Measurements from ENCODE around the gene DDX27.

The DDX27 gene

GRCh38 chr20:49203746-49204145, 15.5 kb upstream of the DDX27 start:
- TF ChIP-seq SIN3A (IDR thresholded peaks at IDR 0.05; ENCODE audit: borderline replicate concordance, insufficient read depth, low read length) (no peak), POLR2AphosphoS5 (IDR thresholded peaks at IDR 0.05; ENCODE audit: low read depth, low read length) (no peak), TAF1 (IDR thresholded peaks at IDR 0.05; ENCODE audit: borderline replicate concordance, insufficient read depth, low read length) (no peak), FOXP2 (optimal IDR thresholded peaks at IDR 0.05; ENCODE audit: borderline replicate concordance, extremely low read depth, extremely low read length, insufficient read depth) (no peak)
- TF ChIP-seq, protein P1, sequence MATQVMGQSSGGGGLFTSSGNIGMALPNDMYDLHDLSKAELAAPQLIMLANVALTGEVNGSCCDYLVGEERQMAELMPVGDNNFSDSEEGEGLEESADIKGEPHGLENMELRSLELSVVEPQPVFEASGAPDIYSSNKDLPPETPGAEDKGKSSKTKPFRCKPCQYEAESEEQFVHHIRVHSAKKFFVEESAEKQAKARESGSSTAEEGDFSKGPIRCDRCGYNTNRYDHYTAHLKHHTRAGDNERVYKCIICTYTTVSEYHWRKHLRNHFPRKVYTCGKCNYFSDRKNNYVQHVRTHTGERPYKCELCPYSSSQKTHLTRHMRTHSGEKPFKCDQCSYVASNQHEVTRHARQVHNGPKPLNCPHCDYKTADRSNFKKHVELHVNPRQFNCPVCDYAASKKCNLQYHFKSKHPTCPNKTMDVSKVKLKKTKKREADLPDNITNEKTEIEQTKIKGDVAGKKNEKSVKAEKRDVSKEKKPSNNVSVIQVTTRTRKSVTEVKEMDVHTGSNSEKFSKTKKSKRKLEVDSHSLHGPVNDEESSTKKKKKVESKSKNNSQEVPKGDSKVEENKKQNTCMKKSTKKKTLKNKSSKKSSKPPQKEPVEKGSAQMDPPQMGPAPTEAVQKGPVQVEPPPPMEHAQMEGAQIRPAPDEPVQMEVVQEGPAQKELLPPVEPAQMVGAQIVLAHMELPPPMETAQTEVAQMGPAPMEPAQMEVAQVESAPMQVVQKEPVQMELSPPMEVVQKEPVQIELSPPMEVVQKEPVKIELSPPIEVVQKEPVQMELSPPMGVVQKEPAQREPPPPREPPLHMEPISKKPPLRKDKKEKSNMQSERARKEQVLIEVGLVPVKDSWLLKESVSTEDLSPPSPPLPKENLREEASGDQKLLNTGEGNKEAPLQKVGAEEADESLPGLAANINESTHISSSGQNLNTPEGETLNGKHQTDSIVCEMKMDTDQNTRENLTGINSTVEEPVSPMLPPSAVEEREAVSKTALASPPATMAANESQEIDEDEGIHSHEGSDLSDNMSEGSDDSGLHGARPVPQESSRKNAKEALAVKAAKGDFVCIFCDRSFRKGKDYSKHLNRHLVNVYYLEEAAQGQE (IDR thresholded peaks at IDR 0.05; ENCODE audit: insufficient read depth in 1 of 2, low read depth in 2 of 2, low read length in 2 of 2), result no peak

GRCh38 chr20:49207076-49207475, 12.1 kb upstream of the DDX27 start:
- TF ChIP-seq POLR2AphosphoS5 (IDR thresholded peaks at IDR 0.05; ENCODE audit: low read depth, low read length), result no peak
- TF ChIP-seq, protein P1 (IDR thresholded peaks at IDR 0.05; ENCODE audit: insufficient read depth in 1 of 2, low read depth in 2 of 2, low read length in 2 of 2), result no peak
- TF ChIP-seq TAF1 (IDR thresholded peaks at IDR 0.05; ENCODE audit: borderline replicate concordance, insufficient read depth, low read length), result no peak
- TF ChIP-seq FOXP2 (optimal IDR thresholded peaks at IDR 0.05; ENCODE audit: borderline replicate concordance, extremely low read depth, extremely low read length, insufficient read depth), result no peak
- TF ChIP-seq SIN3A (IDR thresholded peaks at IDR 0.05; ENCODE audit: borderline replicate concordance, insufficient read depth, low read length), result no peak

- TF ChIP-seq, protein P1 (IDR thresholded peaks at IDR 0.05; ENCODE audit: insufficient read depth in 1 of 2, low read depth in 2 of 2, low read length in 2 of 2), result no peak
- TF ChIP-seq POLR2AphosphoS5 (IDR thresholded peaks at IDR 0.05; ENCODE audit: low read depth, low read length) (no peak), SIN3A (IDR thresholded peaks at IDR 0.05; ENCODE audit: borderline replicate concordance, insufficient read depth, low read length) (no peak), FOXP2 (optimal IDR thresholded peaks at IDR 0.05; ENCODE audit: borderline replicate concordance, extremely low read depth, extremely low read length, insufficient read depth) (no peak), TAF1 (IDR thresholded peaks at IDR 0.05; ENCODE audit: borderline replicate concordance, insufficient read depth, low read length) (no peak)
Measured at GRCh38 chr20:49210101-49210756, 9.0 kb upstream of the DDX27 start.

DNA sequence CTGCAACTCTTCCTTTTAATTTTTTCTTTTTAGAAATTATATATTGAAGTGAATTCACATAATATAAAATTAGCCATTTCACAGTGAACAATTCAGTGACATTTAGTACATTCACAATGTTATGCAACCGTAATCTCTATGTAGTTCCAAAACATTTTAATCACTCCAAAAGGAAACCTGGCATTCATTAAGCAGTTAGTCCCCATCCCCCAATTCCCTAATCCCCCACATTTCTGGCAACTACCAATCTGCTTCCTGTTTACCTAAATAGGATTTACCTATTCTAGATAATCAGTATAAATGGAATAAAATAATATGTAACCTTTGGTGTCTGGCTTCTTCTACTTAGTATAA, 8.5 kb upstream of the DDX27 start:
- TF ChIP-seq SIN3A (IDR thresholded peaks at IDR 0.05; ENCODE audit: borderline replicate concordance, insufficient read depth, low read length), result no peak
- TF ChIP-seq FOXP2 (optimal IDR thresholded peaks at IDR 0.05; ENCODE audit: borderline replicate concordance, extremely low read depth, extremely low read length, insufficient read depth), result no peak
- TF ChIP-seq POLR2AphosphoS5 (IDR thresholded peaks at IDR 0.05; ENCODE audit: low read depth, low read length), result no peak
- TF ChIP-seq, protein P1 (IDR thresholded peaks at IDR 0.05; ENCODE audit: insufficient read depth in 1 of 2, low read depth in 2 of 2, low read length in 2 of 2), result no peak
- no peak for TF ChIP-seq TAF1 (IDR thresholded peaks at IDR 0.05; ENCODE audit: borderline replicate concordance, insufficient read depth, low read length)

All from PFSK-1 (cell line).